ENCODE data around the gene LOXL4.
"Not testable (repeated sequence)": the region's sequence is repeated elsewhere in the genome, so short reads cannot be mapped to it uniquely, and the experiment has no call there.

LOXL4 gene

GRCh38 chr10:98238391-98238790, 29.6 kb downstream of the LOXL4 start:
- no peak for DNase-seq

- DNase-seq: no peak
These were observed 31.1 kb downstream of the LOXL4 start for GRCh38 chr10:98236862-98237261.

GRCh38 chr10:98235846-98236245, 32.1 kb downstream of the LOXL4 start:
- DNase-seq: no peak

GRCh38 chr10:98231417-98231816, 36.6 kb downstream of the LOXL4 start:
- no peak for DNase-seq

- not testable (repeated sequence) for DNase-seq
These were observed 39.7 kb downstream of the LOXL4 start for GRCh38 chr10:98228266-98228665.

- not testable (repeated sequence) for DNase-seq
These were observed 40.3 kb downstream of the LOXL4 start for GRCh38 chr10:98227713-98228112.

GRCh38 chr10:98226508-98227144, 41.4 kb downstream of the LOXL4 start:
- DNase-seq: no peak

GRCh38 chr10:98224996-98225395, 43.0 kb downstream of the LOXL4 start:
- DNase-seq: no peak

- no peak for DNase-seq
These were observed 43.5 kb downstream of the LOXL4 start for GRCh38 chr10:98224509-98224908.

GRCh38 chr10:98223874-98224273, 44.1 kb downstream of the LOXL4 start:
- DNase-seq: no peak

GRCh38 chr10:98217801-98218200, 50.2 kb downstream of the LOXL4 start:
- DNase-seq: no peak

- DNase-seq: no peak
These were observed 52.6 kb downstream of the LOXL4 start for GRCh38 chr10:98215373-98215772.

GRCh38 chr10:98213740-98214139, 54.3 kb downstream of the LOXL4 start:
- no peak for DNase-seq

GRCh38 chr10:98212196-98212595, 55.8 kb downstream of the LOXL4 start:
- DNase-seq: no peak

GRCh38 chr10:98209441-98209840, 58.6 kb downstream of the LOXL4 start:
- no peak for DNase-seq

- DNase-seq: no peak
These were observed 59.1 kb downstream of the LOXL4 start for GRCh38 chr10:98208925-98209324.

GRCh38 chr10:98205351-98205750, 62.6 kb downstream of the LOXL4 start:
- DNase-seq: no peak

- no peak for DNase-seq
These were observed 65.6 kb downstream of the LOXL4 start for GRCh38 chr10:98202378-98202777.

- no peak for DNase-seq
These were observed 66.2 kb downstream of the LOXL4 start for GRCh38 chr10:98201760-98202159.
